ENCODE data around the gene CLDN7.

DNA sequence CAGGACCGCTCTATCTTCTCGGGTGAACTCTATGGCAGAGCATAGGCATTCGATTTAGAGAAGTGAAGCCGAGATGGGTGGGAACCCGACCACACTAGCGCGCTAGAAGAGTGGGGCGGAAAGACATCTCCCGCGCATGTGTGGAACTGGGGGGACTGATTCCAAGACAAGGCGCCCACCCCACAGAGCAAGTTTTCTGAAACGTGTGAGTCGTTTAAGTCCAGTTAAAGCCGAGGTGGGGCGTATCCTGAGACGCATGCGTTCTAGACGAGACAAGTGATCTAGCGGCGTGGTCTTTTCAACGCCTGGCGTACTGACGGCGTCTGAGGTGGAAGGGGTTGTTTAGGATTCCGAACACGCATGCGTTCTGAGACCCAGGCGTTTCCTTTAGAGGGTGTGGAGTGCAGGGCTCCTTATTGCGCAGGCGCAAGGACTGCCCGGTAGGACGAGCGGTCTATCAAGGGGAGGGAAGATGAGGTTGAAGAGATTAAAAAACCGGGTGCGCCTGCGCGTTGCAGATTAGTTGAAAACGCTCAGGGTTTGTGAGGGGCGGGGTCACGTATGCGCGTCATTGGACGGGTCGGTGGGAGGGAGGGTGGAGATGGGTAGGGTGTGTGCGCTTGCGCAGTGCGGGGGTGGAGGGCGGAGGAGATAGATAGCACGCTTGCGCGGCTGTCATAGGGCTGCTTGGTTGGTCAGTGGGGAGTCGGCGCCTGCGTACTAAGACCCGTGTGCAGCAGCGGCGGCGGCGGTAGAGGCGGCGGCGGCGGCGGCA, 44.8 kb upstream of the CLDN7 start, which contains the start of gene EIF5A:
- TF ChIP-seq POLR2A (IDR thresholded peaks at IDR 0.05) (peak; percentile 95 to 97), CTCF (IDR thresholded peaks at IDR 0.05) (no peak)

Data from adrenal gland (tissue), 5 donors.